Measurements from ENCODE around the gene CDKN2B.

The CDKN2B gene

DNA sequence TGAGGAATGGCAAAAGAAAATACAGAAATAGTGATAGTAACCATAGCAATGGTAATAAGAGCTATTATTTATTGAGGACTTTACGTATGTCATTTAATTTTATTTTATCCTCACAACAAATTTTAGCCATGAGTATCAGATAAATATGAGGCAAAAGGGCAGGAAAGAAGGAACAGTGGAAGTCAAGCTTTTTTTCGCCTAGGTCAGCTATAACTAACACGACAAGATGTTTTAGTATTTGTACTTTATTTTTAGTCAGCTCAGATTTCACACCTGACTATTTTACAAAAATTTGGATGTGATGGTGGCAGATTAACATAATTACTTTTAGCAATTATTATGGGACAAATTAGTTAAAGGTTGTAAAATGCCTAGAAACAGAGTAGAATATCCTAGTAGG is 34.8 kb upstream of the CDKN2B start:
- TF ChIP-seq, protein P1, sequence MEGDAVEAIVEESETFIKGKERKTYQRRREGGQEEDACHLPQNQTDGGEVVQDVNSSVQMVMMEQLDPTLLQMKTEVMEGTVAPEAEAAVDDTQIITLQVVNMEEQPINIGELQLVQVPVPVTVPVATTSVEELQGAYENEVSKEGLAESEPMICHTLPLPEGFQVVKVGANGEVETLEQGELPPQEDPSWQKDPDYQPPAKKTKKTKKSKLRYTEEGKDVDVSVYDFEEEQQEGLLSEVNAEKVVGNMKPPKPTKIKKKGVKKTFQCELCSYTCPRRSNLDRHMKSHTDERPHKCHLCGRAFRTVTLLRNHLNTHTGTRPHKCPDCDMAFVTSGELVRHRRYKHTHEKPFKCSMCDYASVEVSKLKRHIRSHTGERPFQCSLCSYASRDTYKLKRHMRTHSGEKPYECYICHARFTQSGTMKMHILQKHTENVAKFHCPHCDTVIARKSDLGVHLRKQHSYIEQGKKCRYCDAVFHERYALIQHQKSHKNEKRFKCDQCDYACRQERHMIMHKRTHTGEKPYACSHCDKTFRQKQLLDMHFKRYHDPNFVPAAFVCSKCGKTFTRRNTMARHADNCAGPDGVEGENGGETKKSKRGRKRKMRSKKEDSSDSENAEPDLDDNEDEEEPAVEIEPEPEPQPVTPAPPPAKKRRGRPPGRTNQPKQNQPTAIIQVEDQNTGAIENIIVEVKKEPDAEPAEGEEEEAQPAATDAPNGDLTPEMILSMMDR (IDR thresholded peaks at IDR 0.05; ENCODE audit: insufficient read depth, low read depth, low read length, missing control alignments): no peak
- DNase-seq (ENCODE audit: low read depth): no peak
- no peak overlapping the region for H3K4me3 ChIP-seq (ENCODE audit: low read length)

GRCh38 chr9:22041775-22042174 is 32.7 kb upstream of the CDKN2B start:
- peak; percentile 98 for DNase-seq (ENCODE audit: low read depth)
- H3K4me3 ChIP-seq (ENCODE audit: low read length): no peak overlapping the region
- TF ChIP-seq, protein P1 (IDR thresholded peaks at IDR 0.05; ENCODE audit: insufficient read depth, low read depth, low read length, missing control alignments): no peak

DNA sequence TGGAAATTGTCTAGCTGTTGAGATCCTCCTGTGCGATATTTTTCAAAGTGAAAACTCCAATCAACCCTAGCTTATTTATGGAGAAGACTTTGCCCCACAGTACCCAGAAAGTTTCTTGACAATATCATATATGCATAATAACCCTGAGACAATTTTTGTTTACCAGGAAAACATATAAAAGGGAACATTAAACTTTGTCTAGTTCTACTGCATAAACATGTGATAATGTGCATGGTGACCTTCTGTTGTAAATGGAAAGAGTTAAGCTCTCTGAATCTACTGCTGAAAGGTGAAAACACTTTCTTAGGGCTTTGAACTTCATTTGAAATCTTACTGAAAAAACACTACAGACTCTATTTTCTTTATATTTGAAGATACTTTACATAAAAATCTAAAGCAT is 32.2 kb upstream of the CDKN2B start:
- DNase-seq (ENCODE audit: low read depth): no peak
- no peak overlapping the region for H3K4me3 ChIP-seq (ENCODE audit: low read length)
- TF ChIP-seq, protein P1 (IDR thresholded peaks at IDR 0.05; ENCODE audit: insufficient read depth, low read depth, low read length, missing control alignments): no peak

DNA sequence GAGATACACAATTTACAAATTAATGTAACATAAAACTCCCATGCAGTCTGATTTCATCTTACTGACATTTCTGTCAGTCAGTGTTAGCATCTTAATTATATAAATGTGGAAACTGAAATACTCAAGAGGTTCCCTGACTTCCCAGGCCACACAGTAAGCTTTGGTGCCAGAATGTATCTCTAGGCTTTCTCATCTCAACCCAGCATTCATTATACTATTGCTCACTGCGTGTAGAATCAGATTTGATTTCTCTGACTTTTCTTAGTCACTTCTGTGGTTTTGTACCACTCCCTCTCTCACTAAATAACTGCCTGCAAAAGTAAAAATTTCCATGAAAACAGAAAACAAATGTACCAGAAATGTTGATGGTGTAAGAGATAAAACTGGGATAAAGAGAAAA is 31.7 kb upstream of the CDKN2B start:
- H3K4me3 ChIP-seq (ENCODE audit: low read length): no peak overlapping the region
- TF ChIP-seq, protein P1 (IDR thresholded peaks at IDR 0.05; ENCODE audit: insufficient read depth, low read depth, low read length, missing control alignments): no peak
- DNase-seq (ENCODE audit: low read depth): peak; percentile 82

DNA sequence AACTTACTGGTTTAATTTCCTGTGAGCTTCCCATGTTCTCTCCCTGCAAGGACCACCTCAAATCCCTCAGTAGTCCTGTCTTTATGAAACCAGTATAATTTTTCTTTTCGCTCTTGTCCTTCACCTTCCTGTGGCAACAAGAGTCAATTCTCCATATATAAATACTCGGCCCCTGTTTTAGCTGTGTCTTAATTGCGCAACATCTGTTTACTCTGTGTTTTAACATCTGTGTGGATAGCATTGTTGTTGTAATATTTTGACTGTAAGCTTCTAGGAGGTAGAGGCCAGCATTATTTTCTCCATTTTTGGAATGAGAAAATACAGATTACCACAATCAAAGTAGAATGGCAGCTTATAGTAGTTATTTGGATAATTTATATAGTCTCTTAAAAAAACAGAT is 30.2 kb upstream of the CDKN2B start:
- TF ChIP-seq, protein P1 (IDR thresholded peaks at IDR 0.05; ENCODE audit: insufficient read depth, low read depth, low read length, missing control alignments): no peak
- H3K4me3 ChIP-seq (ENCODE audit: low read length): no peak overlapping the region
- peak; percentile 67 for DNase-seq (ENCODE audit: low read depth)

DNA sequence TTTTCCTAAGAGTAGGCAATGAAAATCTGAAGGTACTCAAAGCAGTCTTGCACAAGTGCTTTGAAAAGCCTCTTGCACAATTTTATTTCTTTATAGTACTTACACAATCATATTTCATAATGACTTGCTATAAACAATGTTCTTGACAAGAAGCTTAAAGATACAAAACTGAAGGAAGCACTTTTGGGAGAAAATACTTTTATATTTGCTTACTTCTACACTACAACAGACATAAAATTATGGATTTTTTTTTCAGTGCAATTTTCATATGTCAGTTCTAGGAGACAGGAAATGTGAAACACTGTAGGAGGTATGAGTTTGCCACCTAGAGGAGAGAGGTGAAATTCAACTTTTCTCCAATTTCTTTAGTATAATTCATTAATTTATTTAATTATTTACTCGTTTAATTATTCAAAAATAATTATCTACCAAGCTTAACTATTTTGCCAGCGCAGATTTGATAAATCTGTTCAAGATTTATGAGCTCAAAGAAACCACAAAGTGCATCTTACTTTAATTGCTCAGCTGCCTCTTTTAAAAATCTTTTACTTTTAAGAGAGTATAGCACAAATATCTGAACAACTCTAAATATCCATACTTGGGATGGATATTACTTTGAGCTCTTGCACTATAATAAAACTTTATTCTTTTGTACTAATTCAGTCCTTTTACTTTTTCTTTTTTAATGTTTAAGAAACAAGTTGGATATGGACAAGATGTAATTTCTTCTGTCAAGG is 29.0 kb upstream of the CDKN2B start:
- DNase-seq (ENCODE audit: low read depth): peak; percentile 67
- no peak overlapping the region for H3K4me3 ChIP-seq (ENCODE audit: low read length)
- TF ChIP-seq, protein P1 (IDR thresholded peaks at IDR 0.05; ENCODE audit: insufficient read depth, low read depth, low read length, missing control alignments): peak; percentile 56

Measured in epithelial cell of esophagus (primary cell).